Nucleus accumbens (tissue), 56 donors: ENCODE results near the gene TAF11L13.

Source experiments
- DNase-seq, 56 donors: peaks; one replicate each; lab custom pipeline; 2025; lab: John Stamatoyannopoulos, UW

Gene TAF11L13

GRCh38 chr5:17678751-17679324 is 47.0 kb downstream of the TAF11L13 start:
- DNase-seq = no peak

GRCh38 chr5:17679597-17680203 is 47.8 kb downstream of the TAF11L13 start:
- DNase-seq = no peak

- DNase-seq = no peak
Measured at GRCh38 chr5:17680737-17681136, 48.8 kb downstream of the TAF11L13 start.
